K562 (cell line): Measurements from ENCODE around the gene MXI1. TPM values are rescaled to one million over a fixed set of nuclear protein-coding genes. Genes with fewer than 3 reads are reported as not detected.

Source experiments
- ATAC-seq: fragments of 200-7000 bp; cut with Tn5 transposase; 3 replicates; pipeline ENCODE4 v1.9.1; 2020; ENCODE audit warnings: moderate library complexity
- BruUV-seq: library from RNA; stranded (reverse); fragments of 400-500 nt; replicated peaks from 2 replicates; lab custom pipeline; 2021; lab: Mats Ljungman, UMichigan
- CTCF ChIA-PET: fragments of 300-600 bp; formaldehyde crosslinking; extraction: SDS; loops from one replicate; lab custom pipeline; 2021; ENCODE audit warnings: low intra/inter-chr PET ratio; lab: Yijun Ruan, JAX
- POLR2A ChIA-PET: fragments of 300-600, 350-650 bp; sonication (Branson Sonifier 250); formaldehyde crosslinking; extraction: SDS; loops from one replicate; lab custom pipeline; 2021; ENCODE audit warnings: antibody characterized with exemption, inconsistent platforms; lab: Yijun Ruan, JAX
- DNase-seq, 4 experiments: peaks; one replicate each; pipeline versions ENCODE4 v3.0.0 to v3.0.0-alpha.2; 2011 to 2018; ENCODE audit warnings: low spot score in 3 of 4, mixed read lengths in 3 of 4; ENCODE audit errors: extremely low read depth in 1 of 4
- FAIRE-seq: peaks from 2 replicates; lab custom pipeline; 2011; peaks lifted over from hg19 to GRCh38; lab: Jason Lieb, UNC
- H2AFZ ChIP-seq: 2 replicates; pipeline ENCODE4 v1.6.0; 2011; ENCODE audit warnings: low read depth, low read length, control low read depth, inconsistent platforms
- H3K27ac ChIP-seq: fragments of 200-600 bp; 3 replicates; pipeline ENCODE4 v1.8.0; 2011; ENCODE audit warnings: low read depth, mild to moderate bottlenecking, control low read depth, inconsistent platforms, low read length, moderate library complexity, mixed read lengths; ENCODE audit errors: extremely low read depth
- H3K27me3 ChIP-seq, 2 experiments: fragments of 300-600 bp in 1 of 2; 2 replicates in 1 of 2; 3 replicates in 1 of 2; pipeline versions ENCODE4 v1.6.0 to v1.8.0; 2011; ENCODE audit warnings: inconsistent platforms in 2 of 2, low read length in 2 of 2, mild to moderate bottlenecking in 1 of 2, mixed read lengths in 1 of 2, moderate library complexity in 1 of 2; ENCODE audit not compliant: control insufficient read depth in 2 of 2, insufficient read depth in 2 of 2
- H3K36me3 ChIP-seq: fragments of 300-600 bp; 3 replicates; pipeline ENCODE4 v1.8.0; 2011; ENCODE audit warnings: mild to moderate bottlenecking, low read length, inconsistent platforms; ENCODE audit not compliant: control insufficient read depth, insufficient read depth
- H3K4me1 ChIP-seq, 2 experiments: fragments of 200-600 bp in 1 of 2; replicated peaks in 1 of 2; 2 replicates in 1 of 2; 3 replicates in 1 of 2; pipeline versions ENCODE4 v1.5.1 to v1.8.0; 2011; ENCODE audit warnings: inconsistent platforms in 2 of 2, low read length in 2 of 2, mild to moderate bottlenecking in 1 of 2, mixed read lengths in 1 of 2, moderate library complexity in 1 of 2; ENCODE audit not compliant: control insufficient read depth in 2 of 2, insufficient read depth in 2 of 2
- H3K4me2 ChIP-seq: 2 replicates; pipeline ENCODE4 v1.6.1; 2011; ENCODE audit warnings: low read length, control low read depth, inconsistent platforms, mixed read lengths; ENCODE audit not compliant: insufficient read depth
- H3K4me3 ChIP-seq: fragments of 200-600 bp; sonication (generic), shearing (Covaris generic); 2 replicates; pipeline ENCODE4 v1.5.1; 2016; ENCODE audit warnings: control low read depth, inconsistent platforms
- H3K79me2 ChIP-seq: fragments of 200-600 bp; 3 replicates; pipeline ENCODE4 v1.8.0; 2011; ENCODE audit warnings: low read length, inconsistent platforms; ENCODE audit not compliant: control insufficient read depth, insufficient read depth
- H3K9ac ChIP-seq, 2 experiments: 2 replicates each; pipeline versions ENCODE4 v1.6.0 to v1.6.1; 2011; ENCODE audit warnings: low read depth in 2 of 2, low read length in 2 of 2, control low read depth in 1 of 2, inconsistent platforms in 1 of 2, mild to moderate bottlenecking in 1 of 2, mixed read lengths in 1 of 2; ENCODE audit not compliant: insufficient read depth in 1 of 2
- H3K9me1 ChIP-seq: one replicate; pipeline ENCODE4 v1.6.0; 2011; ENCODE audit warnings: inconsistent platforms, mild to moderate bottlenecking, low read length, moderate library complexity; ENCODE audit not compliant: control insufficient read depth, insufficient read depth
- H3K9me3 ChIP-seq: replicated peaks from 2 replicates; pipeline ENCODE4 v1.5.1; 2011; ENCODE audit warnings: low read depth, low read length, inconsistent platforms; ENCODE audit not compliant: control insufficient read depth, insufficient read depth
- H4K20me1 ChIP-seq: replicated peaks from 2 replicates; pipeline ENCODE4 v1.6.1; 2011; ENCODE audit warnings: low read length, inconsistent platforms, mixed read lengths; ENCODE audit not compliant: control insufficient read depth, insufficient read depth
- DDX20 ChIP-seq: fragments of 450-650 bp; IDR thresholded peaks from 2 replicates; pipeline ENCODE4 v1.6.1; 2016; ENCODE audit warnings: missing genetic modification characterization, low read depth, mild to moderate bottlenecking, missing compliant biosample characterization, moderate library complexity
- FOSL1 ChIP-seq: fragments of 200-800 bp; sonication (Bioruptor generic); conservative IDR thresholded peaks from 2 replicates; pipeline ENCODE4 v1.6.1; 2016; ENCODE audit warnings: missing genetic modification characterization, missing compliant biosample characterization
- HNRNPLL ChIP-seq: fragments of 200-400 bp; formaldehyde crosslinking; IDR thresholded peaks from 2 replicates; pipeline ENCODE4 v1.6.1; 2017; ENCODE audit warnings: low read length, low read depth, mild to moderate bottlenecking; ENCODE audit not compliant: poor library complexity, severe bottlenecking
- KHSRP ChIP-seq: fragments of 450-650 bp; IDR thresholded peaks from 2 replicates; pipeline ENCODE4 v1.6.1; 2017
- MYNN ChIP-seq, 2 experiments: sonication (generic); formaldehyde crosslinking in 1 of 2; IDR thresholded peaks; 2 replicates each; pipeline versions ENCODE4 v1.5.0 to v1.6.1; 2016 to 2020; ENCODE audit warnings: antibody characterized with exemption in 1 of 2, missing genetic modification reagents in 1 of 2
- SRSF7 ChIP-seq: fragments of 200-400 bp; formaldehyde crosslinking; optimal IDR thresholded peaks from 2 replicates; pipeline ENCODE3; 2017; ENCODE audit warnings: mild to moderate bottlenecking, low read depth, low read length
- TAF15 ChIP-seq: fragments of 200-400 bp; formaldehyde crosslinking; IDR thresholded peaks from 2 replicates; pipeline ENCODE4 v1.6.1; 2017; ENCODE audit warnings: mild to moderate bottlenecking, low read depth, low read length, moderate library complexity
- WGBS: fragments of 100-300 bp; shearing (Covaris generic); methylation state at CpG from one replicate; pipeline ENCODE4 v1.1.6; 2016; ENCODE audit warnings: low coverage, mixed read lengths; ENCODE audit not compliant: insufficient coverage; ENCODE audit errors: missing lambda C conversion rate; 5-methylcytosine and 5-hydroxymethylcytosine counted together
- in situ Hi-C: fragments of 300-500 bp; cut with MboI; formaldehyde crosslinking; loops from 4 replicates; pipeline ENCODE4 v1.15.0; 2018; ENCODE audit warnings: inconsistent platforms, mixed read lengths
- intact Hi-C: fragments of 100-400 bp; cut with micrococcal nuclease; formaldehyde crosslinking; loops from 2 replicates; pipeline ENCODE4 v1.14.2; 2022
- polyA plus RNA-seq, 8 experiments: library from polyadenylated mRNA; depleted of rRNA in 4 of 8; stranded (reverse) in 5 of 8; unstranded in 3 of 8; fragments of >200 nt; fragmentation: Nextera tagmentation in 2 of 8; fragmentation: Illumina TruSeq in 1 of 8; extraction: Ambion mirVana in 2 of 8; extraction: Trizol in 1 of 8; gene quantifications; 2 replicates each; pipeline versions ENCODE4 v1.2.1 to v1.2.3, GENCODE V29; 2011 to 2014; ENCODE audit warnings: inconsistent platforms in 1 of 8, missing spikeins in 1 of 8
- total RNA-seq, 7 experiments: library from RNA; depleted of rRNA in 6 of 7; stranded (reverse); fragments of >200 nt in 6 of 7; fragmentation: Illumina TruSeq in 2 of 7; extraction: Trizol in 2 of 7; gene quantifications; 2 replicates each; pipeline versions ENCODE4 v1.2.1 to v1.2.3, GENCODE V29; 2011 to 2021; ENCODE audit warnings: low replicate concordance in 1 of 7
- TF ChIP-seq, protein P1 (sequence below): fragments of 200-800 bp; sonication (Bioruptor generic); IDR thresholded peaks from 2 replicates; pipeline ENCODE4 v1.6.1; 2017; ENCODE audit warnings: missing genetic modification characterization, missing compliant biosample characterization
- TF ChIP-seq, protein P2 (sequence below), 2 experiments: IDR thresholded peaks; 2 replicates each; pipeline ENCODE4 v1.6.1; 2011; ENCODE audit warnings: borderline replicate concordance in 1 of 2, control low read depth in 1 of 2, low read depth in 1 of 2, low read length in 1 of 2, mild to moderate bottlenecking in 1 of 2, mixed read lengths in 1 of 2, moderate library complexity in 1 of 2; ENCODE audit not compliant: insufficient read depth in 1 of 2, insufficient read length in 1 of 2, poor library complexity in 1 of 2, severe bottlenecking in 1 of 2; ENCODE audit errors: extremely low read depth in 1 of 2
- TF ChIP-seq, protein P3 (sequence below): fragments of 450-650 bp; formaldehyde crosslinking; IDR thresholded peaks from 2 replicates; pipeline ENCODE4 v1.4.0; 2020; ENCODE audit warnings: mild to moderate bottlenecking, moderate library complexity

The MXI1 gene
- total and polyA plus RNA-seq, 9 of the 15 experiments (the other 6 are each of a cell fraction or from before 2014, with no cell fraction given) = 9.1 to 23.7 (median 14.8) TPM

DNA sequence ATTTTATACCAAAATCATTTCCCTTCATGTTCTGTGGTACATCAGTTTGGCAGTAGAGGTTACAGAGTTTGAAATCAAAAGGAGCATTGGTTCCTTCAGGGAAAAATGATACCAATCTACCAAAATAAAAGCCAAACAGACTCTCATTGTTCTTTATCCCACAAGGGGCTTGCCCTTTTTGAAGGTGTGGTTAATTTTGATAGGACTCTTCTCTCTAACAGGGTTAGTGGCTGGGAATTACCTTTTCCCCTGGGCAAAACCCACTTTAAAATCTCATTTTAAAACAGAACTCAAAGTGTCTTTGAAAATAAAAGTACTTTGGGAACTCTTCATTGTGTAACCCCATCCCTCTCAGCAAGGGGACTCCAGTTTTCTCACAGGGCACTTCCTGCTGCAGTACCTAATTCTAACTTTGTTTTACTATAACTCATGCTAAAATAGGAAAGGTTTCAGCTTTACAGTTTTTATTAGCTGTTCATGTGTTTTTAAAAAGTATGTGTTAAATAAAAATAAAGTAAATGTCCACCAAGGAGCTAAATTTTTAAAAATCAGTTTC, 66.7 kb downstream of the MXI1 start:
- ATAC-seq = peak; percentile 24; the same call in 1 of the 3 replicates
- intact Hi-C loops = no loop called here
- no peaks in the 10 kb centered on the region for H3K27me3 ChIP-seq

DNA sequence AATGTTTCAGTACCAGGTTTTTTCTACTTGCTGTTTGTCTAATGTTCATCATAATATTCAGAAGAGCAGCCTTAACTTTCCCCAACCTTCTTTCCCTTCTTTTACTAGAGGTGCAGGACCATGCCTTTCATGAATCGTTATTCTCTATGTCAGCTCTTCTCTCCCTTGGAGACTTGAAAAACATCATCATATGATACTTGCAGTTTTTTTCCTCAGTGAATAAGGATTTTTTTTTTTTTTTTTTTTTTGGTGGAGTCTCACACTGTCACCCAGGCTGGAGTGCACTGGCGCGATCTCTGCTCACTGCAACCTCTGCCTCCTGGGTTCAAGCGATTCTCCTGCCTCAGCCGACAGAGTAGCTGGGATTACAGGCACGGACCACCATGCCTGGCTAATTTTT, 67.2 kb downstream of the MXI1 start:
- Histone ChIP-seq H3K4me2 (no peak overlapping the region), H3K4me1 (peaks cover 0 to 13% of the 10 kb centered on the region in 2 experiments; a peak in 3 of 5 replicates), H3K9ac (no peak overlapping the region), H2AFZ (no peak overlapping the region), H3K9me1 (no peaks in the 10 kb centered on the region), H3K27me3 (no peaks in the 10 kb centered on the region), H3K27ac (no peak overlapping the region), H3K9me3 (no peaks in the 10 kb centered on the region), H3K4me3 (no peak overlapping the region), H4K20me1 (0 out of 2 replicates have a peak, but pooled peaks cover 3% of the 10 kb centered on the region), H3K79me2 (peaks cover 4% of the 10 kb centered on the region; the same call in 2 of the 3 replicates), H3K36me3 (peaks cover under 1% of the 10 kb centered on the region; the same call in 2 of the 3 replicates)
- in situ Hi-C loops (no loop called here), intact Hi-C loops (loop anchor here (5.0 kb wide), 2 partner anchors 32 to 47 kb away; no protein-coding TSS in a partner anchor)
- BruUV-seq = no TSS peak
- 58% methylated on average over 3 of the region's 6 CpGs for WGBS
- ChIA-PET POLR2A (interaction anchor here (0.9 to 1.6 kb wide), 3 partner anchors 15 to 30 kb away, joined by 3 to 4 read pairs (median 3); partner anchors contain the start of gene SMNDC1), CTCF (interaction anchor here (1.0 kb wide), 1 partner anchor 136 kb away, joined by 3 read pairs; no protein-coding TSS in a partner anchor)
- ATAC-seq (no peak), DNase-seq (no peak), FAIRE-seq (no peak)
- TF ChIP-seq TAF15 (no peak), KHSRP (no peak), SRSF7 (no peak), FOSL1 (no peak), DDX20 (no peak)
- TF ChIP-seq, protein P1, sequence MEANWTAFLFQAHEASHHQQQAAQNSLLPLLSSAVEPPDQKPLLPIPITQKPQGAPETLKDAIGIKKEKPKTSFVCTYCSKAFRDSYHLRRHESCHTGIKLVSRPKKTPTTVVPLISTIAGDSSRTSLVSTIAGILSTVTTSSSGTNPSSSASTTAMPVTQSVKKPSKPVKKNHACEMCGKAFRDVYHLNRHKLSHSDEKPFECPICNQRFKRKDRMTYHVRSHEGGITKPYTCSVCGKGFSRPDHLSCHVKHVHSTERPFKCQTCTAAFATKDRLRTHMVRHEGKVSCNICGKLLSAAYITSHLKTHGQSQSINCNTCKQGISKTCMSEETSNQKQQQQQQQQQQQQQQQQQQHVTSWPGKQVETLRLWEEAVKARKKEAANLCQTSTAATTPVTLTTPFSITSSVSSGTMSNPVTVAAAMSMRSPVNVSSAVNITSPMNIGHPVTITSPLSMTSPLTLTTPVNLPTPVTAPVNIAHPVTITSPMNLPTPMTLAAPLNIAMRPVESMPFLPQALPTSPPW (CRISPR knock-in tag) = no peak
- TF ChIP-seq, protein P2, sequence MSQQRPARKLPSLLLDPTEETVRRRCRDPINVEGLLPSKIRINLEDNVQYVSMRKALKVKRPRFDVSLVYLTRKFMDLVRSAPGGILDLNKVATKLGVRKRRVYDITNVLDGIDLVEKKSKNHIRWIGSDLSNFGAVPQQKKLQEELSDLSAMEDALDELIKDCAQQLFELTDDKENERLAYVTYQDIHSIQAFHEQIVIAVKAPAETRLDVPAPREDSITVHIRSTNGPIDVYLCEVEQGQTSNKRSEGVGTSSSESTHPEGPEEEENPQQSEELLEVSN (IDR thresholded peaks at IDR 0.05; ENCODE audit: borderline replicate concordance in 1 of 2, extremely low read depth in 1 of 2, insufficient read depth in 1 of 2, insufficient read length in 1 of 2, low read depth in 1 of 2, low read length in 1 of 2, poor library complexity in 1 of 2, severe bottlenecking in 1 of 2) = no peak
- TF ChIP-seq, protein P3, sequence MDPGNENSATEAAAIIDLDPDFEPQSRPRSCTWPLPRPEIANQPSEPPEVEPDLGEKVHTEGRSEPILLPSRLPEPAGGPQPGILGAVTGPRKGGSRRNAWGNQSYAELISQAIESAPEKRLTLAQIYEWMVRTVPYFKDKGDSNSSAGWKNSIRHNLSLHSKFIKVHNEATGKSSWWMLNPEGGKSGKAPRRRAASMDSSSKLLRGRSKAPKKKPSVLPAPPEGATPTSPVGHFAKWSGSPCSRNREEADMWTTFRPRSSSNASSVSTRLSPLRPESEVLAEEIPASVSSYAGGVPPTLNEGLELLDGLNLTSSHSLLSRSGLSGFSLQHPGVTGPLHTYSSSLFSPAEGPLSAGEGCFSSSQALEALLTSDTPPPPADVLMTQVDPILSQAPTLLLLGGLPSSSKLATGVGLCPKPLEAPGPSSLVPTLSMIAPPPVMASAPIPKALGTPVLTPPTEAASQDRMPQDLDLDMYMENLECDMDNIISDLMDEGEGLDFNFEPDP (CRISPR knock-in tag) = no peak

More for the DNA sequence above, 66.7 kb downstream of the MXI1 start:
- ChIA-PET POLR2A (interaction anchor here (1.6 kb wide), 1 partner anchor 16 kb away, joined by 4 read pairs; no protein-coding TSS in a partner anchor), CTCF (interaction anchor here (1.0 kb wide), 1 partner anchor 135 kb away, joined by 3 read pairs; no protein-coding TSS in a partner anchor)
- peaks cover 4% of the 10 kb centered on the region; the same call in 2 of the 3 replicates for H3K79me2 ChIP-seq
- no peaks in the 10 kb centered on the region for H3K9me1 ChIP-seq
- in situ Hi-C loops = no loop called here
- no peak for TF ChIP-seq HNRNPLL
- TF ChIP-seq MYNN (IDR thresholded peaks at IDR 0.05) = peak; percentile 90
- no peak for TF ChIP-seq MYNN (CRISPR knock-in tag; IDR thresholded peaks at IDR 0.05)
- no peaks in the 10 kb centered on the region for H3K9me3 ChIP-seq
- no peak overlapping the region for H3K4me2 ChIP-seq
- no peak overlapping the region for H3K27ac ChIP-seq
- H2AFZ ChIP-seq = no peak overlapping the region
- H3K4me3 ChIP-seq = no peak overlapping the region
- FAIRE-seq (peak; percentile 32), DNase-seq (no peak)
- H3K4me1 ChIP-seq = peaks cover 0 to 12% of the 10 kb centered on the region in 2 experiments; a peak in 3 of 5 replicates
- H4K20me1 ChIP-seq = 0 out of 2 replicates have a peak, but pooled peaks cover 3% of the 10 kb centered on the region
- no peaks in the 10 kb centered on the region; the same call in 2 of the 3 replicates for H3K36me3 ChIP-seq
- no peak overlapping the region for H3K9ac ChIP-seq
- BruUV-seq = no TSS peak
